Liver (tissue), 3 donors: Measurements from ENCODE around the gene CDK1.

Experiments used
- EGR1 ChIP-seq, 2 donors: IDR thresholded peaks; 2 replicates each; pipeline ENCODE4 v1.6.1; 2016 to 2018; ENCODE audit warnings: antibody characterized with exemption in 2 of 2, low read depth in 2 of 2
- JUND ChIP-seq, 2 donors: IDR thresholded peaks; 2 replicates each; pipeline ENCODE4 v1.6.1; 2016; ENCODE audit warnings: antibody characterized with exemption in 2 of 2
- RAD21 ChIP-seq, 2 donors: IDR thresholded peaks; 2 replicates each; pipeline ENCODE4 v1.6.1; 2016; ENCODE audit warnings: antibody characterized with exemption in 2 of 2, mild to moderate bottlenecking in 2 of 2
- RXRA ChIP-seq, 2 donors: IDR thresholded peaks; 2 replicates each; pipeline ENCODE4 v1.6.1; 2017 to 2018; ENCODE audit warnings: antibody characterized with exemption in 2 of 2, mild to moderate bottlenecking in 1 of 2
- SP1 ChIP-seq: IDR thresholded peaks from 2 replicates; pipeline ENCODE4 v1.6.1; 2018; ENCODE audit warnings: antibody characterized with exemption, mild to moderate bottlenecking
- TAF1 ChIP-seq: conservative IDR thresholded peaks from 2 replicates; pipeline ENCODE4 v1.6.1; 2016; ENCODE audit warnings: antibody characterized with exemption, mild to moderate bottlenecking
- TF ChIP-seq, protein P1 (sequence below): fragments of 150-350 bp; IDR thresholded peaks from 2 replicates; pipeline ENCODE4 v1.5.1; 2017; ENCODE audit warnings: improper control_type of control experiment, low read depth, low read length; ENCODE audit not compliant: missing input control
- TF ChIP-seq, protein P2 (sequence below): IDR thresholded peaks from 2 replicates; pipeline ENCODE4 v1.6.1; 2016; ENCODE audit warnings: antibody characterized with exemption
- donor health status: healthy.
- donor health status: healthy.

DNA sequence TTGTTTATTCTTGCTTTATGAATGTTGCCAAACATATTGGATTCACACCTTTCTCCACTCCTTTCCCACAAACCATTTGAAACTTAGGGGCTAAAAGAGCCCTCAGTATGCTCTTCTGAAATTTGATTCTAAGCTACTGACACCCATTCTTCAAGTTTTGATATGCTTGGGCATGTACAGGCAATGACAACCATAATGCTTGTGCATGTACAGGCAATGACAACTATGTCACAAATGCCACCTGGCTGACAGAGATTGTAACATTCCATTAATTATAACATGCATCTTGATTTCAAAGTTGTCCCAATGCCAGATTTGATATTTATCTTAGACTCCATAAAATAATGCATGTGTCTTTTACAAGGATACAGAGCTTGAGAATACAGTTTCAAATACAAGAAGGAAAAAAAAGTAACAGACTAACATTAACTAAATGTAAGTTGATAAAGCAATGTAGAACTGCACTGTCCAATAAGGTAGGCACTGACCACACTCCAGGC lies 17.5 kb upstream of the CDK1 start:
- TF ChIP-seq, protein P1, sequence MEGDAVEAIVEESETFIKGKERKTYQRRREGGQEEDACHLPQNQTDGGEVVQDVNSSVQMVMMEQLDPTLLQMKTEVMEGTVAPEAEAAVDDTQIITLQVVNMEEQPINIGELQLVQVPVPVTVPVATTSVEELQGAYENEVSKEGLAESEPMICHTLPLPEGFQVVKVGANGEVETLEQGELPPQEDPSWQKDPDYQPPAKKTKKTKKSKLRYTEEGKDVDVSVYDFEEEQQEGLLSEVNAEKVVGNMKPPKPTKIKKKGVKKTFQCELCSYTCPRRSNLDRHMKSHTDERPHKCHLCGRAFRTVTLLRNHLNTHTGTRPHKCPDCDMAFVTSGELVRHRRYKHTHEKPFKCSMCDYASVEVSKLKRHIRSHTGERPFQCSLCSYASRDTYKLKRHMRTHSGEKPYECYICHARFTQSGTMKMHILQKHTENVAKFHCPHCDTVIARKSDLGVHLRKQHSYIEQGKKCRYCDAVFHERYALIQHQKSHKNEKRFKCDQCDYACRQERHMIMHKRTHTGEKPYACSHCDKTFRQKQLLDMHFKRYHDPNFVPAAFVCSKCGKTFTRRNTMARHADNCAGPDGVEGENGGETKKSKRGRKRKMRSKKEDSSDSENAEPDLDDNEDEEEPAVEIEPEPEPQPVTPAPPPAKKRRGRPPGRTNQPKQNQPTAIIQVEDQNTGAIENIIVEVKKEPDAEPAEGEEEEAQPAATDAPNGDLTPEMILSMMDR, result no peak
- TF ChIP-seq RXRA (IDR thresholded peaks at IDR 0.05) (no peak), JUND (IDR thresholded peaks at IDR 0.05) (no peak), EGR1 (IDR thresholded peaks at IDR 0.05; ENCODE audit: low read depth in 2 of 2) (no peak), SP1 (no peak), TAF1 (no peak), RAD21 (IDR thresholded peaks at IDR 0.05) (no peak)
- TF ChIP-seq, protein P2, sequence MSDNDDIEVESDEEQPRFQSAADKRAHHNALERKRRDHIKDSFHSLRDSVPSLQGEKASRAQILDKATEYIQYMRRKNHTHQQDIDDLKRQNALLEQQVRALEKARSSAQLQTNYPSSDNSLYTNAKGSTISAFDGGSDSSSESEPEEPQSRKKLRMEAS, result no peak
